Stimulated activated CD8-positive, alpha-beta memory T cell treated with anti-CD3 and anti-CD28 coated beads, Interleukin-2, amount 100 ng/mL, for 48 hours (primary cell): Measurements from ENCODE around the gene GALNT16.
"Not testable (repeated sequence)": the region's sequence is repeated elsewhere in the genome, so short reads cannot be mapped to it uniquely, and the experiment has no call there.

Experiments used
- DNase-seq, 2 donors: peaks; one replicate each; pipeline ENCODE4 v3.0.0-alpha.2; 2020; ENCODE audit warnings: low read depth in 2 of 2

Gene GALNT16

GRCh38 chr14:69259527-69260189, at the start of gene GALNT16:
TSS of gene GALNT16 (plus strand) at chr14:69260158. CDS start at chr14:69260291, 133 bp downstream.
- DNase-seq, result no peak

- DNase-seq, result no peak
Observed at GRCh38 chr14:69214393-69214792, 45.6 kb upstream of the GALNT16 start.

GRCh38 chr14:69217663-69218062, 42.3 kb upstream of the GALNT16 start:
- DNase-seq, result not testable (repeated sequence)

- DNase-seq, result no peak
Observed at GRCh38 chr14:69224946-69225345, 35.0 kb upstream of the GALNT16 start.

GRCh38 chr14:69226178-69226577, 33.8 kb upstream of the GALNT16 start:
- no peak for DNase-seq

- DNase-seq, result no peak
Observed at GRCh38 chr14:69226736-69227135, 33.2 kb upstream of the GALNT16 start.

- no peak for DNase-seq
Observed at GRCh38 chr14:69231486-69231885, 28.5 kb upstream of the GALNT16 start.

GRCh38 chr14:69232388-69232787, 27.6 kb upstream of the GALNT16 start:
- no peak for DNase-seq

GRCh38 chr14:69234106-69234505, 25.9 kb upstream of the GALNT16 start:
- no peak for DNase-seq

GRCh38 chr14:69235708-69236107, 24.2 kb upstream of the GALNT16 start:
- DNase-seq, result no peak

- no peak for DNase-seq
Observed at GRCh38 chr14:69237142-69237541, 22.8 kb upstream of the GALNT16 start.

- no peak for DNase-seq
Observed at GRCh38 chr14:69237584-69237983, 22.4 kb upstream of the GALNT16 start.

GRCh38 chr14:69238883-69239282, 21.1 kb upstream of the GALNT16 start:
- no peak for DNase-seq

GRCh38 chr14:69240527-69241173, 19.3 kb upstream of the GALNT16 start:
- DNase-seq, result no peak

GRCh38 chr14:69241577-69241976, 18.4 kb upstream of the GALNT16 start:
- no peak for DNase-seq

- peak in 1 of 2 donors; percentile 15 for DNase-seq
Observed at GRCh38 chr14:69242311-69243224, 17.4 kb upstream of the GALNT16 start.

GRCh38 chr14:69244946-69245345, 15.0 kb upstream of the GALNT16 start:
- no peak for DNase-seq

- no peak for DNase-seq
Observed at GRCh38 chr14:69246331-69246730, 13.6 kb upstream of the GALNT16 start.

- no peak for DNase-seq
Observed at GRCh38 chr14:69247676-69248440, 12.1 kb upstream of the GALNT16 start.

- no peak for DNase-seq
Observed at GRCh38 chr14:69249603-69250002, 10.4 kb upstream of the GALNT16 start.

- DNase-seq, result no peak
Observed at GRCh38 chr14:69252851-69253250, 7.1 kb upstream of the GALNT16 start.

- DNase-seq, result no peak
Observed at GRCh38 chr14:69259168-69259526, 811 bp upstream of the GALNT16 start.
